HEK293T (cell line): ENCODE data around the gene KPNA3.

Experiments used
- CTCF ChIA-PET: fragments of 350-600 bp; formaldehyde crosslinking; extraction: SDS; loops from one replicate; lab custom pipeline; 2021; ENCODE audit warnings: antibody characterized with exemption, inconsistent platforms; lab: Yijun Ruan, JAX
- POLR2A ChIA-PET: fragments of 350-600 bp; formaldehyde crosslinking; extraction: SDS; loops from one replicate; lab custom pipeline; 2020; ENCODE audit warnings: antibody characterized with exemption, inconsistent platforms; lab: Yijun Ruan, JAX
- DNase-seq: peaks from one replicate; pipeline ENCODE4 v3.0.0; 2012; ENCODE audit warnings: mixed read lengths; ENCODE audit errors: extremely low spot score
- ARNT ChIP-seq: fragments of 450-650 bp; IDR thresholded peaks from 2 replicates; pipeline ENCODE4 v1.6.1; 2017; ENCODE audit warnings: mild to moderate bottlenecking
- BHLHE40 ChIP-seq: fragments of 450-650 bp; IDR thresholded peaks from 2 replicates; pipeline ENCODE4 v1.6.1; 2016; ENCODE audit warnings: mild to moderate bottlenecking, moderate library complexity, borderline replicate concordance
- CTBP1 ChIP-seq: fragments of 450-650 bp; IDR thresholded peaks from 2 replicates; pipeline ENCODE4 v1.6.1; 2016; ENCODE audit warnings: borderline replicate concordance
- ELF4 ChIP-seq: fragments of 450-650 bp; IDR thresholded peaks from 2 replicates; pipeline ENCODE4 v1.6.1; 2017; ENCODE audit warnings: antibody characterized with exemption
- FOXA1 ChIP-seq: fragments of 450-650 bp; IDR thresholded peaks from 2 replicates; pipeline ENCODE4 v1.6.1; 2016; ENCODE audit warnings: mild to moderate bottlenecking
- FOXK2 ChIP-seq: fragments of 450-650 bp; IDR thresholded peaks from 2 replicates; pipeline ENCODE4 v1.6.1; 2016; ENCODE audit warnings: mild to moderate bottlenecking
- FOXM1 ChIP-seq: fragments of 450-650 bp; IDR thresholded peaks from 2 replicates; pipeline ENCODE4 v1.6.1; 2017; ENCODE audit warnings: mild to moderate bottlenecking, borderline replicate concordance
- HDGF ChIP-seq: fragments of 450-650 bp; IDR thresholded peaks from 2 replicates; pipeline ENCODE4 v1.6.1; 2017; ENCODE audit warnings: antibody characterized with exemption, borderline replicate concordance
- L3MBTL2 ChIP-seq: fragments of 450-650 bp; conservative IDR thresholded peaks from 2 replicates; pipeline ENCODE4 v1.6.1; 2016; ENCODE audit warnings: mild to moderate bottlenecking
- LEF1 ChIP-seq: fragments of 450-650 bp; IDR thresholded peaks from 2 replicates; pipeline ENCODE4 v1.6.1; 2017; ENCODE audit warnings: mild to moderate bottlenecking, borderline replicate concordance
- NFRKB ChIP-seq: fragments of 450-650 bp; IDR thresholded peaks from 2 replicates; pipeline ENCODE4 v1.6.1; 2016; ENCODE audit warnings: mild to moderate bottlenecking, moderate library complexity
- PKNOX1 ChIP-seq: fragments of 450-650 bp; IDR thresholded peaks from 2 replicates; pipeline ENCODE4 v1.6.1; 2016
- SP1 ChIP-seq: fragments of 450-650 bp; IDR thresholded peaks from 2 replicates; pipeline ENCODE4 v1.6.1; 2017
- SUZ12 ChIP-seq: fragments of 450-650 bp; IDR thresholded peaks from 2 replicates; pipeline ENCODE4 v1.6.1; 2016; ENCODE audit warnings: mild to moderate bottlenecking
- TARDBP ChIP-seq: fragments of 450-650 bp; IDR thresholded peaks from 2 replicates; pipeline ENCODE4 v1.6.1; 2016
- ZNF384 ChIP-seq: fragments of 450-650 bp; IDR thresholded peaks from 2 replicates; pipeline ENCODE4 v1.6.1; 2016

The KPNA3 gene

GRCh38 chr13:49833402-49833801, 40.9 kb upstream of the KPNA3 start:
- DNase-seq, result no peak
- no peak for TF ChIP-seq CTBP1
- TF ChIP-seq ZNF384, result no peak
- TF ChIP-seq ELF4, result no peak
- no peak for TF ChIP-seq TARDBP
- TF ChIP-seq BHLHE40, result no peak
- POLR2A ChIA-PET, result no interaction called here
- CTCF ChIA-PET, result no interaction called here

- ChIA-PET CTCF (no interaction called here), POLR2A (interaction anchor here (1.1 kb wide), 1 partner anchor 38 kb away, joined by 3 read pairs; no protein-coding TSS in a partner anchor)
These were observed 39.0 kb upstream of the KPNA3 start for GRCh38 chr13:49831455-49831854.

GRCh38 chr13:49830721-49831120, 38.2 kb upstream of the KPNA3 start:
- POLR2A ChIA-PET, result interaction anchor here (1.1 kb wide), 1 partner anchor 37 kb away, joined by 3 read pairs; no protein-coding TSS in a partner anchor
- no peak for TF ChIP-seq HDGF
- no peak for TF ChIP-seq FOXK2
- no peak for TF ChIP-seq BHLHE40
- no peak for TF ChIP-seq SP1
- no peak for TF ChIP-seq FOXM1
- no peak for TF ChIP-seq TARDBP
- TF ChIP-seq LEF1, result no peak
- no peak for TF ChIP-seq ELF4
- no peak for TF ChIP-seq NFRKB
- TF ChIP-seq CTBP1, result no peak
- no peak for TF ChIP-seq SUZ12
- TF ChIP-seq PKNOX1, result no peak
- no peak for TF ChIP-seq FOXA1
- no peak for TF ChIP-seq ARNT
- no peak for DNase-seq
- CTCF ChIA-PET, result no interaction called here

More at GRCh38 chr13:49831455-49831854, 39.0 kb upstream of the KPNA3 start:
- no peak for TF ChIP-seq TARDBP
- TF ChIP-seq L3MBTL2, result no peak
- no peak for TF ChIP-seq NFRKB
- TF ChIP-seq SUZ12, result no peak
- TF ChIP-seq PKNOX1, result no peak
- TF ChIP-seq ZNF384, result no peak
- no peak for TF ChIP-seq FOXA1
- no peak for TF ChIP-seq ELF4
- TF ChIP-seq ARNT, result no peak
- TF ChIP-seq FOXK2, result no peak
- TF ChIP-seq SP1, result no peak
- no peak for TF ChIP-seq FOXM1
- no peak for TF ChIP-seq BHLHE40
- no peak for TF ChIP-seq HDGF
- TF ChIP-seq LEF1, result no peak
- TF ChIP-seq CTBP1, result no peak
- no peak for DNase-seq

- POLR2A ChIA-PET, result no interaction called here
- CTCF ChIA-PET, result no interaction called here
- TF ChIP-seq BHLHE40 (no peak), NFRKB (no peak), ZNF384 (no peak), FOXM1 (no peak), L3MBTL2 (no peak), TARDBP (no peak), FOXK2 (no peak), PKNOX1 (no peak)
- no peak for DNase-seq
These were observed 37.2 kb upstream of the KPNA3 start for GRCh38 chr13:49829715-49830114.

- POLR2A ChIA-PET, result no interaction called here
- CTCF ChIA-PET, result no interaction called here
- DNase-seq, result no peak
- TF ChIP-seq LEF1 (no peak), L3MBTL2 (no peak), SUZ12 (no peak), CTBP1 (no peak), ZNF384 (no peak), NFRKB (no peak), FOXK2 (no peak), ELF4 (no peak), SP1 (no peak), HDGF (no peak), FOXM1 (no peak), PKNOX1 (no peak)
These were observed 36.0 kb upstream of the KPNA3 start for GRCh38 chr13:49828453-49828852.

- POLR2A ChIA-PET, result no interaction called here
- TF ChIP-seq FOXK2, result no peak
- TF ChIP-seq SP1, result no peak
- TF ChIP-seq CTBP1, result no peak
- TF ChIP-seq NFRKB, result no peak
- no peak for TF ChIP-seq ZNF384
- CTCF ChIA-PET, result no interaction called here
- no peak for DNase-seq
These were observed 35.4 kb upstream of the KPNA3 start for GRCh38 chr13:49827891-49828290.
